Nucleus accumbens (tissue), 56 donors: ENCODE measurements around the gene HYDIN.
A peak's percentile ranks its signal among the peaks of the same experiment; 100 is the strongest.

Source experiments
- DNase-seq, 56 donors: peaks; one replicate each; lab custom pipeline; 2025; lab: John Stamatoyannopoulos, UW

HYDIN gene

GRCh38 chr16:70800311-70800710, 430.2 kb downstream of the HYDIN start:
- DNase-seq = peak in 1 of 56 donors; percentile 18

GRCh38 chr16:70796301-70796700, 434.2 kb downstream of the HYDIN start:
- DNase-seq = no peak

GRCh38 chr16:70795296-70795912, 435.1 kb downstream of the HYDIN start:
- no peak for DNase-seq

- no peak for DNase-seq
These were observed 436.5 kb downstream of the HYDIN start for GRCh38 chr16:70793851-70794502.

GRCh38 chr16:70790815-70791214, 439.7 kb downstream of the HYDIN start:
- no peak for DNase-seq

GRCh38 chr16:70789595-70790447, 440.7 kb downstream of the HYDIN start:
- no peak for DNase-seq

- peak in 1 of 56 donors; percentile 4 for DNase-seq
These were observed 441.6 kb downstream of the HYDIN start for GRCh38 chr16:70788668-70789594.

- DNase-seq = no peak
These were observed 444.3 kb downstream of the HYDIN start for GRCh38 chr16:70786020-70786755.

- DNase-seq = no peak
These were observed 445.6 kb downstream of the HYDIN start for GRCh38 chr16:70784692-70785555.

GRCh38 chr16:70782237-70782636, 448.3 kb downstream of the HYDIN start:
- no peak for DNase-seq

GRCh38 chr16:70781800-70782199, 448.7 kb downstream of the HYDIN start:
- no peak for DNase-seq

- no peak for DNase-seq
These were observed 450.0 kb downstream of the HYDIN start for GRCh38 chr16:70780546-70780945.

- no peak for DNase-seq
These were observed 451.2 kb downstream of the HYDIN start for GRCh38 chr16:70779361-70779760.

GRCh38 chr16:70778901-70779309, 451.6 kb downstream of the HYDIN start:
- peak in 10 of 56 donors; percentile 6 to 20 (median 9) for DNase-seq

GRCh38 chr16:70777973-70778406, 452.5 kb downstream of the HYDIN start:
- DNase-seq = peak in 1 of 56 donors; percentile 4

GRCh38 chr16:70777496-70777895, 453.0 kb downstream of the HYDIN start:
- DNase-seq = no peak

GRCh38 chr16:70775399-70775798, 455.1 kb downstream of the HYDIN start:
- DNase-seq = no peak

- DNase-seq = no peak
These were observed 456.3 kb downstream of the HYDIN start for GRCh38 chr16:70774261-70774660.

GRCh38 chr16:70772493-70772892, 458.0 kb downstream of the HYDIN start:
- no peak for DNase-seq
